ENCODE data around the gene PRR5.
"Not testable (repeated sequence)": the region's sequence is repeated elsewhere in the genome, so short reads cannot be mapped to it uniquely, and the experiment has no call there.

Gene PRR5
- total RNA-seq: 12.8 to 15.9 (median 14.5) reads per million in 4 donors

GRCh38 chr22:44701824-44702478 is at the start of gene PRR5:
Gene PRR5, plus strand, starts transcription at chr22:44702204. Its CDS starts 271 bp downstream, at chr22:44702475.
- DNase-seq: peak; percentile 74 to 87 (median 77)

- not testable (repeated sequence) for DNase-seq
These were observed 49.1 kb upstream of the PRR5 start for GRCh38 chr22:44652866-44653265.

- no peak for DNase-seq
These were observed 43.6 kb upstream of the PRR5 start for GRCh38 chr22:44658311-44658953.

GRCh38 chr22:44659140-44659539 is 42.9 kb upstream of the PRR5 start:
- DNase-seq: no peak

GRCh38 chr22:44660051-44660830 is 41.8 kb upstream of the PRR5 start:
- no peak for DNase-seq

- no peak for DNase-seq
These were observed 40.9 kb upstream of the PRR5 start for GRCh38 chr22:44661070-44661469.

GRCh38 chr22:44661659-44662569 is 40.1 kb upstream of the PRR5 start:
- no peak for DNase-seq

DNA sequence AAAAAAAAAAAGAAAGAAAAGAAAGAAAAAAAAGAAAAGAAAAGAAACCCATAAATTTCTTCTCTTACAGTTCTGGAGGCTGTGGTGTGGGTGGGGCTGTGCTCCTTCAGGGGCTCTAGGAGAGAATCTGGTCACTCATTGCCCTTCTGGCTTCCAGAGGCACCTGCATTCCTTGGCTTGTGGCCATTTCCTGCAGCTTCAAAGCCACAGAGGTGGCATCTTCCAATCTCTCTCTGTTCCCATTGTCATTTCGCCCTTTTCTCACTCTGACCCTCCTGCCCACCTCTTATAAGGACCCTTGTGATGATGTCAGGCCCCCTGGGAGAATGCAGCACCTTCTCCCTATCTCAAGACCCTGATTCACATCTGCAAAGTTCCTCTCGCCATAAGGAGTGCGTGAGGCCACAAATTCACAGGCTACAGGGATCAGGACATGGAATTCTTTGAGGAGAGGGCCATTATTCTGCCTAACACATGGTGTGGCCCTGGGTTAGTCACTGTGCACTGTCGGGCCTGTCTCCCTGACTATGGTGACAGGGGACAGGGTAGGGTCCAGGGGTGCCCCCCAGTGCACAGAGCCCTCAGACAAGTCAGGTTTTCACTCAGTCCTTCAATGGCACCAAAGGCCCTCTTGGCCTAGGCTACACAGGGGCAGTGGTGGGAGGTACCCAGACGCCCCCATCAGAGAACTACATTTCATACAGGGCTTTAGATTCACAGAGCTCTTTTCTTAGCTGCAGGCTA is 38.6 kb upstream of the PRR5 start:
- no peak for DNase-seq

- peak in 3 of 5 donors; percentile 25 to 74 (median 27) for DNase-seq
These were observed 37.9 kb upstream of the PRR5 start for GRCh38 chr22:44664149-44664548.

- no peak for DNase-seq
These were observed 36.9 kb upstream of the PRR5 start for GRCh38 chr22:44665115-44665514.

DNA sequence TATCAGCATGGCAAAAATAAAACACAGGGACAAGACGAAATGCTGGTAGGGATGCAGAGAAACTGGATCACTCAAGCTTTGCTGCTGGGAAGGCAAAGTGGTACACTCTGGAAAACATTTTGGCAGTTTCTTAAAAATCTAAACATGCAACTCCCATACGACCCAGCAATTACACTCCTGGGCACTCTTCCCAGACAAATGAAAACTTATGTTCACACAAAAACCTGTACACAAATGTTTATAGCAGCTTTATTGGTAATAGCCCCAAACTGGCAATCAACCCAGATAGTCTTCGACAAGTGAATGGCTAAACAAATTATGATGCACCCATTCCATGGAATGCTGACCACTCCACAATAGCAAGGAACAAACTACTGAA is 35.8 kb upstream of the PRR5 start:
- DNase-seq: no peak

- DNase-seq: no peak
These were observed 34.7 kb upstream of the PRR5 start for GRCh38 chr22:44667276-44667675.

DNA sequence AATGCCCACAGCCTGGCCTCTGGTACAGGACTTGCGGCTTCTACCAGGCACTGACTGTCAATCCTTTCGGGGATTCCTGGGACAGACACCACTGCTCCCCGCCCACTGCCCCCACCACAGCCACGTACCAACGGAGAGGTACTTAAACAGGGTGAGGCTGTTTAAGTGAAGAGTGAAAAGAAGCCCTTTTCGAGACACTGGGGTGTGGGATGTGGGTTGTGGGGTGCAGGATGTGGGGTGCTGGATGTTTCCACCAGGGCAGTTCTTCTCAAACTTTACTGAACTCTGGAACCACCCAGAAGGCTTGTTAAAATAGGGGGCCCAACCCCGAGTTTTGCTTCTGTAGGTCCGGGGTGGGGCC is 34.2 kb upstream of the PRR5 start:
- DNase-seq: peak; percentile 43 to 80 (median 64)

GRCh38 chr22:44668190-44668885 is 33.7 kb upstream of the PRR5 start:
- DNase-seq: peak in 4 of 5 donors; percentile 26 to 67 (median 46)

DNA sequence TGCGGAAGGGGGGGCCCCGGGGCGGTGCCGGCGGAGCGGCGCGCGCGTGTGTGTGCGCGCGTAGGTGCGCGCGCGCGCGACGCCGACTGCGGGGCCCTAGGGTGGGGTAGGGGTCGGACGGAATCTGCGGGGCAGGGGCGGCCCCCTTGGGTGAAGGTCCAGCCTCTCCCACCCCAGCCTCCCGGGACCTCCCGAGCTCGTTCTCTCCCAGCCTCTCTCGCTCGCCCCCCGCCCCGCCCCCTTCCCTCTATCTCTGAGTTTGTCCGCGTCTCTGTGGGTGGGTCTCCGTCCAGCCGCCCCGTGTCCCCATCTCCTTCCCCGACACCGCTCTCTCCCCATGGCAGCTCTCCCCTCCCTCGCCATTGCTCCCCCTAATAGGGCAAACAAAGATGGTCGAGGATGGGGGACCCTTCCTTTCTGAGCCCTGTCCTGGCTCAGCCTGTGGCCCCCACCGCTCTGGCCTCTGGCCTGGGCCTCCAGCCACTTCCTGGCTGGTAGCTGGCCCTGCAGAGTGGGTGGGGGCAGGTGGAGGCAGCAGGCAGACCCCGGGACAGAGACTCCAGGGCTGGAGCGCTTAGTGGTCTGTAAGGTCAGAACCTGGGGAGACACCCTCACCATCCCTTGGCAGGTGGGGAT is 33.0 kb upstream of the PRR5 start:
- DNase-seq: no peak

- no peak for DNase-seq
These were observed 32.4 kb upstream of the PRR5 start for GRCh38 chr22:44669561-44669976.

GRCh38 chr22:44670220-44670988 is 31.6 kb upstream of the PRR5 start:
- no peak for DNase-seq

DNA sequence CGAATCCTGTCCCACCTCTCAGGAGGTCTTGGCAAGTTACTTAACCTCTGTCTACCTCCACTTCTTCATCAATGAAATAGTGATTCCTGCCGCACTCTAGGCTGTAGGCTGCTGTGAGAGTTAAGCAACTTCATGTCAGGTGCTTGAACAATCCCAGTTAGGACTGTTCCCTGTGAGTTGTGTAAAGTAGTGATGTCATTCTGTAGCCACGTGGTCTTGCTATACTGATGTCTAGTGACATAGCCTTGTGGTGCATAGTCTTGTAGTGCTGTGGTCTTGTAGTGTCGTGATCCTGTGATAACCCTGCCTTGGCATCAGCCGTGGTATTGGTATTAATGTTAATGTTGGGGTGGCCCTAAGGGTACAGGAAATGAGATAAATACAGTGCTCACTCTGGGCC is 30.3 kb upstream of the PRR5 start:
- DNase-seq: peak in 1 of 5 donors; percentile 34

DNA sequence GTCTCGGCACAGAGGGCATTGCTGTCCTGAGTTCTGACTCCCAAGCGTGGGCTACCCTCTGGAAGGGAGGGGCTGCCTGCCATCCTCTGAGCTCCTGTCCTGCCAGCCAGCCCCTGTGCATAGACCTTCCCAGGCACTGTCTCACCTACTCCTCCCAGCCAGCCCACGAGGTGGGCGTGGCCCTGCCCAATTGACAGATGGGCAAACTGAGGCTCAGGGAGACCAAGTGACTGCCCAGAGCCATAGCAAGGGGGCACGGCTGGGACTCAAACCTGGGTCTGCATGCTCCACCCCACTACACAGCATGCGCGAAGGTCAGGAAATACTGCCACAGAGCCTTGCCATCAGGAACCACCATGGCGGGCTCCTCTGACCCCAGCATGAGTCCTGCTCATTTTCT is 29.4 kb upstream of the PRR5 start:
- DNase-seq: no peak

DNA sequence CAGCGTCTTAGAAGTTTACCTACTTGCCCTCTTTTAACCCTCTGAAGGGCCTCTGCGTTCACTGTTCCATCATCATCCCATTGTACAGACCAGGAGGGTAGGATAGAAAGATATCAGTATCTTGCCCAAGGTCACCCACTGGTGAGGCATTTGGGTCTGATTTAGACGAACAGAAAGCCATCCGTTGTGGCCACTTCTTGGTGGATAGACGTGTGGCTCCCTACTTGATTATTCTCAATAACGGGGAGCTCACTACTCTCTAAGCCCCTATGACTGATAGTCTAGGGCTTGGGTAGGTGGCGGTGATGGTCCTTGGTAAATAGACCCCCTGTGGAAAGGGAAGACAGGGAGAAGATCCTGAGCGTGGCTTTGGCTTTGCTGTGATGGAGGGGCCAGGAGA is 28.6 kb upstream of the PRR5 start:
- DNase-seq: no peak

Measured in T-helper 1 cell (primary cell).